Epithelial cell of proximal tubule (primary cell): ENCODE measurements around the gene TENT5C. TPM values are rescaled to one million over a fixed set of nuclear protein-coding genes. Genes with fewer than 3 reads are reported as not detected.

Experiments
- DNase-seq: peaks from one replicate; pipeline ENCODE4 v3.0.0-alpha.2; 2011; ENCODE audit warnings: low read depth
- H3K4me3 ChIP-seq: 2 replicates; pipeline ENCODE4 v1.5.1; 2011; ENCODE audit warnings: low read depth, mild to moderate bottlenecking, low read length
- total RNA-seq: library from RNA; depleted of rRNA; stranded (reverse); fragments of >200 nt; gene quantifications from 2 replicates; pipeline ENCODE4 v1.2.3, GENCODE V29; 2015
- TF ChIP-seq, protein P1 (sequence below): conservative IDR thresholded peaks from 2 replicates; pipeline ENCODE4 v1.5.1; 2012; ENCODE audit warnings: low read depth, mild to moderate bottlenecking, low read length

TENT5C gene
- total RNA-seq, 1 donor from 2014 or later, result not detected

DNA sequence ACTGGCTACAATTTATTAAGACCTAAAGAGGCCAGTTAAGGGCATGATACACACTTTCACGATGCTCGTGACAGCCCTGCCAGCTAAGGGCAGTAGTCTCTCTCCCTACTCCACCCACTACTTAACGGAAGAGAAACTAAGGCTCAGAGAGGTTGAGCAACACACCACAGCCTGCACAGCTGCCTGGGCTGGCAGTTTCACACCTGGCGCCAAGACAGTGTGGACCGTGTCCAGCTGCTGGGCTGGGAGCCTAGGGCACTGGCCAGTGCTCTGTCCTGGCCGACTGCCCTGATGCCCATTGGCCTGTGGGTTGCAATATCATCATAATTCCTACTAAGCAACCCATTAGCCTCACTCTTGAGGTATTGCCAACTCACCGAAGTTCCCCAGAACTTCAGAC, 27.6 kb downstream of the TENT5C start:
- DNase-seq, result no peak
- no peak overlapping the region for H3K4me3 ChIP-seq
- TF ChIP-seq, protein P1, sequence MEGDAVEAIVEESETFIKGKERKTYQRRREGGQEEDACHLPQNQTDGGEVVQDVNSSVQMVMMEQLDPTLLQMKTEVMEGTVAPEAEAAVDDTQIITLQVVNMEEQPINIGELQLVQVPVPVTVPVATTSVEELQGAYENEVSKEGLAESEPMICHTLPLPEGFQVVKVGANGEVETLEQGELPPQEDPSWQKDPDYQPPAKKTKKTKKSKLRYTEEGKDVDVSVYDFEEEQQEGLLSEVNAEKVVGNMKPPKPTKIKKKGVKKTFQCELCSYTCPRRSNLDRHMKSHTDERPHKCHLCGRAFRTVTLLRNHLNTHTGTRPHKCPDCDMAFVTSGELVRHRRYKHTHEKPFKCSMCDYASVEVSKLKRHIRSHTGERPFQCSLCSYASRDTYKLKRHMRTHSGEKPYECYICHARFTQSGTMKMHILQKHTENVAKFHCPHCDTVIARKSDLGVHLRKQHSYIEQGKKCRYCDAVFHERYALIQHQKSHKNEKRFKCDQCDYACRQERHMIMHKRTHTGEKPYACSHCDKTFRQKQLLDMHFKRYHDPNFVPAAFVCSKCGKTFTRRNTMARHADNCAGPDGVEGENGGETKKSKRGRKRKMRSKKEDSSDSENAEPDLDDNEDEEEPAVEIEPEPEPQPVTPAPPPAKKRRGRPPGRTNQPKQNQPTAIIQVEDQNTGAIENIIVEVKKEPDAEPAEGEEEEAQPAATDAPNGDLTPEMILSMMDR, result no peak

GRCh38 chr1:117633936-117634335, 28.1 kb downstream of the TENT5C start:
- DNase-seq, result no peak
- TF ChIP-seq, protein P1, result no peak
- no peak overlapping the region for H3K4me3 ChIP-seq

- no peak for DNase-seq
- no peak overlapping the region for H3K4me3 ChIP-seq
- TF ChIP-seq, protein P1, result no peak
These were observed 28.8 kb downstream of the TENT5C start for GRCh38 chr1:117634631-117635030.

DNA sequence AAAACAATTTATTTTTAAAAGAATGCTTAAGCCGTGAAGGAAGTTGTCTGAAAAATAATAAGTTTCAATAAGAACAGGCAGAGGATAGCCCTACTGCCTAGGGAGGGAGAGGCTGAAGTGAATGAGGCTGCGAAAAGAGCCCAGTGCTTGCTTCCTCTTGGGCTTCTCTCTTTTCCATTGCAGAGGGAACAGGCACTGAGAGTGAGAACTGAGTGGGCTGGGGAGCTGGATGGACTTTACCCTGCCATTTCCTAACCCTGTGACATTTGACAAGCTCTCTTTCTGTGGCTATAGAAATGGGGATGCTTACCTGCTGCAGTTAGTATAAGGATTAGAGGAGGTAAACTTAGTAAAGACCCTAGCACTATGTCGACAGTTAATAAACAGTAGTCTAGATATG, 30.0 kb downstream of the TENT5C start:
- TF ChIP-seq, protein P1, result no peak
- no peak overlapping the region for H3K4me3 ChIP-seq
- DNase-seq, result no peak

- no peak overlapping the region for H3K4me3 ChIP-seq
- TF ChIP-seq, protein P1, result no peak
- no peak for DNase-seq
These were observed 31.0 kb downstream of the TENT5C start for GRCh38 chr1:117636637-117637425.

- TF ChIP-seq, protein P1, result no peak
- H3K4me3 ChIP-seq, result no peak overlapping the region
- no peak for DNase-seq
These were observed 32.3 kb downstream of the TENT5C start for GRCh38 chr1:117638141-117638540.

- H3K4me3 ChIP-seq, result no peak overlapping the region
- TF ChIP-seq, protein P1, result no peak
- peak; percentile 12 for DNase-seq
These were observed 32.9 kb downstream of the TENT5C start for GRCh38 chr1:117638759-117639158.
